ENCODE results near the gene XPNPEP3. TPM values are rescaled to one million over a fixed set of nuclear protein-coding genes. Genes with fewer than 3 reads are reported as not detected.

XPNPEP3 gene
- total and polyA plus RNA-seq, 10 donors = 3.2 to 22.7 (median 12.7) TPM

DNA sequence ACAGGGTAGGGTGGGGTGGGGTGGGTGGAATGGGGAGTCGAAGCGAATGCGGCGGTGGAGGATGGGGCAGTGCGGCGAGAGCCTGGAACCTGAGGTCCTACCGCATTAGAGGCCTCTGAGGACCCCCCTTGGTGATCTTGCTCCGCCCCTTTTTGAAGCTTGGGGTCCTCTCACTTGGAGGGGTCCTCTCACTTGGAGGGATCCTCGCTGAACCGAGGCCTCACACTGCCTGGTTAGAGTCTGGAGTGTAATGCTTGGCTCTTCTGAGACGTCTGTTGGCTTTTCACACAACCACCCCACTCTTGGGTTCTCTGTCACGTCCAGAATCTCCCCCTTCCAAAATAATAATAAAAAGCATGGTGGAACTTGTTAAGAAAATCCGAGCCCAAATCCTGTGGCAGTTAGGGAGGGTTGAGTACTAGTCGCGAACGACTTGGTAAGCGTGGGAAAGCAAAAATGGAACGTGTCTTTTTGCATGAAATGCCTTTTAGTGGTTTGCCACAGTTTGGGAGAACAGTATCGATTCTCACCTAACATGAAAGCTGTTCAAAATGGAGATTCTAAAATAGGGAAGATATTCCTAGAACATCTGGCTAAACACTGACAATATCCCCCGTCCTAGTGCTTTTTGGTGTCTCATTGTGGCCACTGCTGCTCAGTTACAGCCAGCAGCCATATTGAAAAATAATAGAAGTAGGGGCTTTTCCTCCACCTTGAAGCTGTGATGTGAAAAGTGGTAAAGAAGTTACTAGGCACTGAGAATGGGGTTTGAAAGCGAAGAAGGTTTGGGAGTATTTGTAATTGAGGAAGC lies 95.1 kb downstream of the XPNPEP3 start:
- DNase-seq = no peak
- Histone ChIP-seq H3K27me3 (replicated peaks in 1 of 7) (no peaks in the 10 kb centered on the region), H3K27ac (peak overlapping the region; percentile 88 to 99 (median 98)), H3K4me1 (peaks cover 15 to 58% (median 35%) of the 10 kb centered on the region in 6 donors), H3K9me3 (no peaks in the 10 kb centered on the region), H3K36me3 (peaks cover 0 to 40% (median 24%) of the 10 kb centered on the region in 6 donors), H3K4me3 (peak overlapping the region; percentile 42 to 95 (median 80))
- intact Hi-C loops (cut with DNase I; ENCODE audit: low total_unique reads) = loop anchor here (2.0 to 10.0 kb wide), 2 partner anchors 73 to 141 kb away; partner anchors contain the start of gene EP300
- TF ChIP-seq POLR2A (IDR thresholded peaks at IDR 0.05) (no peak), POLR2AphosphoS5 (IDR thresholded peaks at IDR 0.05) (no peak), CTCF (IDR thresholded peaks at IDR 0.05 in 8 of 11, conservative IDR thresholded peaks at IDR 0.05 in 3 of 11) (no peak)
- WGBS, 5 donors = 3 to 6% (median 5%) methylated on average over 14 to 21 of the region's 21 CpGs

DNA sequence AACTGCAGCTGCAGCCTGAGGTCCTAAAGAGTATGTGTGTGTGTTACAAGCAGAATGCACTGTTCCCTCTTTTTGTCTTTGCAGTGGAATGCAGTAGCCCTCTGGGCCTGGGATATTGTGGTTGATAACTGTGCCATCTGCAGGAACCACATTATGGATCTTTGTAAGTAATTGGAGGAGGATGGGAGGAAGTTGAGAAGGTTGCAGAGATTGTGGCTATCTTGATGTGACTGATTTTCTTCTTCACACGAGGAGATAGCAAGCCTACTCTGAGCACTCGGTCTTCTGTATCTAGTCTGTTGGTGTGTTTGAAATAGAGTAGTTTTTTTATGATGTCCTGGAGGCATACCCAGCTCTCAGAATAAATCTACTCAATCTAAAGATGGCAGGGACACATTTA lies 96.5 kb downstream of the XPNPEP3 start:
- H3K4me3 ChIP-seq = peak overlapping the region in 1 of 8 donors; percentile 29
- no peaks in the 10 kb centered on the region for H3K27me3 ChIP-seq (replicated peaks in 1 of 7)
- H3K27ac ChIP-seq = peak overlapping the region in 1 of 8 donors; percentile 9
- intact Hi-C loops (cut with DNase I; ENCODE audit: low total_unique reads) = loop anchor here (10.0 kb wide), 1 partner anchor 71 kb away; no protein-coding TSS in a partner anchor
- no peak for TF ChIP-seq POLR2AphosphoS5 (IDR thresholded peaks at IDR 0.05)
- TF ChIP-seq POLR2A (IDR thresholded peaks at IDR 0.05) = no peak
- TF ChIP-seq CTCF (IDR thresholded peaks at IDR 0.05 in 8 of 11, conservative IDR thresholded peaks at IDR 0.05 in 3 of 11) = no peak
- WGBS, 5 donors = 63 to 73% (median 71%) methylated on average over 2 of the region's 2 CpGs
- peaks cover 15 to 68% (median 35%) of the 10 kb centered on the region in 6 donors for H3K4me1 ChIP-seq
- H3K36me3 ChIP-seq = peaks cover 0 to 54% (median 30%) of the 10 kb centered on the region in 6 donors
- no peaks in the 10 kb centered on the region for H3K9me3 ChIP-seq
- DNase-seq = no peak

GRCh38 chr22:40954113-40954512 lies 97.2 kb downstream of the XPNPEP3 start:
- WGBS, 5 donors = 91 to 96% (median 93%) methylated on average over 4 of the region's 4 CpGs
- TF ChIP-seq POLR2AphosphoS5 (IDR thresholded peaks at IDR 0.05) = no peak
- TF ChIP-seq POLR2A (IDR thresholded peaks at IDR 0.05) = no peak
- no peak for TF ChIP-seq CTCF (IDR thresholded peaks at IDR 0.05 in 8 of 11, conservative IDR thresholded peaks at IDR 0.05 in 3 of 11)
- Histone ChIP-seq H3K4me1 (peaks cover 15 to 69% (median 35%) of the 10 kb centered on the region in 6 donors), H3K4me3 (no peak overlapping the region), H3K27ac (peak overlapping the region in 1 of 8 donors; percentile 9), H3K36me3 (peaks cover 0 to 60% (median 32%) of the 10 kb centered on the region in 6 donors), H3K9me3 (no peaks in the 10 kb centered on the region), H3K27me3 (replicated peaks in 1 of 7) (no peaks in the 10 kb centered on the region)
- no peak for DNase-seq
- intact Hi-C loops (cut with DNase I; ENCODE audit: low total_unique reads) = loop anchor here (10.0 kb wide), 1 partner anchor 71 kb away; no protein-coding TSS in a partner anchor

DNA sequence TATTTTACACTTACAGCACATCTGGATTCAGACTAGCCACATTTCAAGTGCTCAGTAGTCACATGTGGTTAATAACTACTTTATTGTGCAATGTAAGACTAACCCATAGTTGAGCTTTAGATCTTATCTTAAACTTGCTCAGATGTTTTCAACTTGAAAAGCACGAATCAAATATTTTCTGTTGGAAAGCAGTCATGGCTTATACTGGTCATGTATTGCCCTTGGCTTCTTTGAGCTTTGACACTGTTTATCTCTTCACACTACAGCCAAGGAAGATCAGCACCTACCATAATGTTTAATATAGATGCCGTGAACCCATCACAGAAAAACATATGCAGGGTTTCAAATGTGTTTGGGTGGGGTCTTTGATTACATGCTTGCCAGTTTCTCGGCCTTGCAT lies 98.6 kb downstream of the XPNPEP3 start:
- no peak for DNase-seq
- Histone ChIP-seq H3K4me1 (peaks cover 12 to 63% (median 27%) of the 10 kb centered on the region in 6 donors), H3K27me3 (replicated peaks in 1 of 7) (no peaks in the 10 kb centered on the region), H3K36me3 (peaks cover 0 to 75% (median 38%) of the 10 kb centered on the region in 6 donors), H3K9me3 (no peaks in the 10 kb centered on the region), H3K27ac (no peak overlapping the region), H3K4me3 (no peak overlapping the region)
- 74 to 88% (median 84%) methylated on average over 3 of the region's 3 CpGs for WGBS, 5 donors
- intact Hi-C loops (cut with DNase I; ENCODE audit: low total_unique reads) = loop anchor here (10.0 kb wide), 1 partner anchor 69 kb away; no protein-coding TSS in a partner anchor
- TF ChIP-seq CTCF (IDR thresholded peaks at IDR 0.05 in 8 of 11, conservative IDR thresholded peaks at IDR 0.05 in 3 of 11) (no peak), POLR2A (IDR thresholded peaks at IDR 0.05) (no peak), POLR2AphosphoS5 (IDR thresholded peaks at IDR 0.05) (no peak)

Data from spleen (tissue), 11 donors.